ENCODE measurements around the gene BANP.
"Not testable (repeated sequence)": the region's sequence is repeated elsewhere in the genome, so short reads cannot be mapped to it uniquely, and the experiment has no call there.

The BANP gene

GRCh38 chr16:88089071-88089470, 137.8 kb downstream of the BANP start:
- not testable (repeated sequence) for H3K36me3 ChIP-seq (ENCODE audit: control insufficient read depth in 1 of 2, insufficient read depth in 2 of 2, low read depth in 1 of 2, low read length in 2 of 2); H3K4ac ChIP-seq (ENCODE audit: low read depth in 1 of 2, low read length in 2 of 2); H2AFZ ChIP-seq (ENCODE audit: low read depth, low read length); H3K4me1 ChIP-seq (ENCODE audit: control insufficient read depth, insufficient read depth, low read depth, low read length); H2BK5ac ChIP-seq (ENCODE audit: low read depth, low read length, poor library complexity, severe bottlenecking); H3K9ac ChIP-seq (ENCODE audit: low read length); H3K4me2 ChIP-seq (ENCODE audit: low read length, poor library complexity, severe bottlenecking); H2BK12ac ChIP-seq (ENCODE audit: low read length in 2 of 2); H3K9me3 ChIP-seq (ENCODE audit: control insufficient read depth, low read length); H3K23ac ChIP-seq (ENCODE audit: low read length in 2 of 2); H2AK5ac ChIP-seq (ENCODE audit: low read length, severe bottlenecking); H4K91ac ChIP-seq (ENCODE audit: low read length); H3K4me3 ChIP-seq (ENCODE audit: insufficient read depth in 1 of 2, low read depth in 1 of 2, low read length in 2 of 2); H3K27ac ChIP-seq (ENCODE audit: low read length, poor library complexity, severe bottlenecking); H3K79me1 ChIP-seq (replicated peaks; ENCODE audit: low read length, poor library complexity, severe bottlenecking); H2BK15ac ChIP-seq (ENCODE audit: low read depth, poor library complexity, severe bottlenecking); DNase-seq; H3K18ac ChIP-seq (ENCODE audit: low read depth in 1 of 2, low read length in 2 of 2); H2BK120ac ChIP-seq (ENCODE audit: low read depth, low read length); H3K14ac ChIP-seq (ENCODE audit: low read length in 2 of 2)
- H3K27me3 ChIP-seq (ENCODE audit: control insufficient read depth in 1 of 2, insufficient read depth in 1 of 2, low read length in 2 of 2): peaks cover 0 to 25% of the 10 kb centered on the region in 2 experiments
- 94% methylated on average over 13 of the region's 15 CpGs for WGBS
- H4K8ac ChIP-seq (ENCODE audit: low read length): peak overlapping the region; percentile 50

GRCh38 chr16:88089632-88090376, 138.6 kb downstream of the BANP start:
- H3K36me3 ChIP-seq (ENCODE audit: control insufficient read depth in 1 of 2, insufficient read depth in 2 of 2, low read depth in 1 of 2, low read length in 2 of 2); H3K4me3 ChIP-seq (ENCODE audit: insufficient read depth in 1 of 2, low read depth in 1 of 2, low read length in 2 of 2); H3K18ac ChIP-seq (ENCODE audit: low read depth in 1 of 2, low read length in 2 of 2); H3K9me3 ChIP-seq (ENCODE audit: control insufficient read depth, low read length); H2BK12ac ChIP-seq (ENCODE audit: low read length in 2 of 2); H2AK5ac ChIP-seq (ENCODE audit: low read length, severe bottlenecking); H2BK120ac ChIP-seq (ENCODE audit: low read depth, low read length); H3K4me1 ChIP-seq (ENCODE audit: control insufficient read depth, insufficient read depth, low read depth, low read length); H4K8ac ChIP-seq (ENCODE audit: low read length); H3K79me1 ChIP-seq (replicated peaks; ENCODE audit: low read length, poor library complexity, severe bottlenecking); H2BK5ac ChIP-seq (ENCODE audit: low read depth, low read length, poor library complexity, severe bottlenecking); H4K91ac ChIP-seq (ENCODE audit: low read length); H2AFZ ChIP-seq (ENCODE audit: low read depth, low read length); H3K23ac ChIP-seq (ENCODE audit: low read length in 2 of 2); H3K14ac ChIP-seq (ENCODE audit: low read length in 2 of 2); H3K9ac ChIP-seq (ENCODE audit: low read length); H2BK15ac ChIP-seq (ENCODE audit: low read depth, poor library complexity, severe bottlenecking); H3K27ac ChIP-seq (ENCODE audit: low read length, poor library complexity, severe bottlenecking); H3K4ac ChIP-seq (ENCODE audit: low read depth in 1 of 2, low read length in 2 of 2); H3K4me2 ChIP-seq (ENCODE audit: low read length, poor library complexity, severe bottlenecking): not testable (repeated sequence)
- peak; percentile 6 for DNase-seq
- H3K27me3 ChIP-seq (ENCODE audit: control insufficient read depth in 1 of 2, insufficient read depth in 1 of 2, low read length in 2 of 2): peaks cover 0 to 27% of the 10 kb centered on the region in 2 experiments
- 90% methylated on average over 21 of the region's 23 CpGs for WGBS

GRCh38 chr16:88090377-88091175, 139.3 kb downstream of the BANP start:
- WGBS: 92% methylated on average over 25 of the region's 38 CpGs
- not testable (repeated sequence) for H2AK5ac ChIP-seq (ENCODE audit: low read length, severe bottlenecking); H2AFZ ChIP-seq (ENCODE audit: low read depth, low read length); H4K8ac ChIP-seq (ENCODE audit: low read length); H3K14ac ChIP-seq (ENCODE audit: low read length in 2 of 2); H3K18ac ChIP-seq (ENCODE audit: low read depth in 1 of 2, low read length in 2 of 2); H2BK12ac ChIP-seq (ENCODE audit: low read length in 2 of 2); H3K4me2 ChIP-seq (ENCODE audit: low read length, poor library complexity, severe bottlenecking); H3K27ac ChIP-seq (ENCODE audit: low read length, poor library complexity, severe bottlenecking); H3K9me3 ChIP-seq (ENCODE audit: control insufficient read depth, low read length); H3K4me3 ChIP-seq (ENCODE audit: insufficient read depth in 1 of 2, low read depth in 1 of 2, low read length in 2 of 2); H4K91ac ChIP-seq (ENCODE audit: low read length); H3K4me1 ChIP-seq (ENCODE audit: control insufficient read depth, insufficient read depth, low read depth, low read length); H3K9ac ChIP-seq (ENCODE audit: low read length); H2BK5ac ChIP-seq (ENCODE audit: low read depth, low read length, poor library complexity, severe bottlenecking); H3K36me3 ChIP-seq (ENCODE audit: control insufficient read depth in 1 of 2, insufficient read depth in 2 of 2, low read depth in 1 of 2, low read length in 2 of 2); H2BK15ac ChIP-seq (ENCODE audit: low read depth, poor library complexity, severe bottlenecking); H3K23ac ChIP-seq (ENCODE audit: low read length in 2 of 2); H3K79me1 ChIP-seq (replicated peaks; ENCODE audit: low read length, poor library complexity, severe bottlenecking); DNase-seq; H2BK120ac ChIP-seq (ENCODE audit: low read depth, low read length); H3K4ac ChIP-seq (ENCODE audit: low read depth in 1 of 2, low read length in 2 of 2)
- H3K27me3 ChIP-seq (ENCODE audit: control insufficient read depth in 1 of 2, insufficient read depth in 1 of 2, low read length in 2 of 2): peaks cover 0 to 27% of the 10 kb centered on the region in 2 experiments

GRCh38 chr16:88091221-88091971, 140.2 kb downstream of the BANP start:
- not testable (repeated sequence) for H2AFZ ChIP-seq (ENCODE audit: low read depth, low read length); H3K18ac ChIP-seq (ENCODE audit: low read depth in 1 of 2, low read length in 2 of 2)

More at GRCh38 chr16:88091221-88091971, 140.2 kb downstream of the BANP start:
- H3K4me2 ChIP-seq (ENCODE audit: low read length, poor library complexity, severe bottlenecking); H3K36me3 ChIP-seq (ENCODE audit: control insufficient read depth in 1 of 2, insufficient read depth in 2 of 2, low read depth in 1 of 2, low read length in 2 of 2); H2BK12ac ChIP-seq (ENCODE audit: low read length in 2 of 2); H3K9ac ChIP-seq (ENCODE audit: low read length); H3K9me3 ChIP-seq (ENCODE audit: control insufficient read depth, low read length); H4K8ac ChIP-seq (ENCODE audit: low read length); H2AK5ac ChIP-seq (ENCODE audit: low read length, severe bottlenecking); H3K23ac ChIP-seq (ENCODE audit: low read length in 2 of 2); H3K27ac ChIP-seq (ENCODE audit: low read length, poor library complexity, severe bottlenecking); H3K4me3 ChIP-seq (ENCODE audit: insufficient read depth in 1 of 2, low read depth in 1 of 2, low read length in 2 of 2); H3K4me1 ChIP-seq (ENCODE audit: control insufficient read depth, insufficient read depth, low read depth, low read length); H2BK5ac ChIP-seq (ENCODE audit: low read depth, low read length, poor library complexity, severe bottlenecking); H3K14ac ChIP-seq (ENCODE audit: low read length in 2 of 2); H3K4ac ChIP-seq (ENCODE audit: low read depth in 1 of 2, low read length in 2 of 2); H4K91ac ChIP-seq (ENCODE audit: low read length); H2BK120ac ChIP-seq (ENCODE audit: low read depth, low read length); H3K79me1 ChIP-seq (replicated peaks; ENCODE audit: low read length, poor library complexity, severe bottlenecking); DNase-seq: not testable (repeated sequence)
- peak overlapping the region; percentile 52 for H2BK15ac ChIP-seq (ENCODE audit: low read depth, poor library complexity, severe bottlenecking)
- H3K27me3 ChIP-seq (ENCODE audit: control insufficient read depth in 1 of 2, insufficient read depth in 1 of 2, low read length in 2 of 2): peaks cover 0 to 24% of the 10 kb centered on the region in 2 experiments
- 90% methylated on average over 29 of the region's 35 CpGs for WGBS

Data from mesenchymal stem cell (in vitro differentiated cells and primary cell).